ENCODE results near the gene MDH2.

- TF ChIP-seq POLR2A (IDR thresholded peaks at IDR 0.05) (no peak), CTCF (IDR thresholded peaks at IDR 0.05) (no peak)
These were observed 1.4 kb downstream of the MDH2 start for GRCh38 chr7:76049295-76049694.
